BLaER1 (cell line): Measurements from ENCODE around the gene ARFIP2.

Source experiments
- H3K27ac ChIP-seq: shearing (Covaris generic); formaldehyde crosslinking; 2 replicates; pipeline ENCODE4 v1.8.1; 2022
- H3K27me3 ChIP-seq: shearing (Covaris generic); formaldehyde crosslinking; 2 replicates; pipeline ENCODE4 v1.8.1; 2022
- H3K36me3 ChIP-seq: shearing (Covaris generic); formaldehyde crosslinking; 2 replicates; pipeline ENCODE4 v1.8.1; 2022
- H3K4me1 ChIP-seq: shearing (Covaris generic); formaldehyde crosslinking; 2 replicates; pipeline ENCODE4 v1.8.1; 2022
- H3K4me2 ChIP-seq: shearing (Covaris generic); formaldehyde crosslinking; 2 replicates; pipeline ENCODE4 v1.8.1; 2022
- H3K4me3 ChIP-seq: shearing (Covaris generic); formaldehyde crosslinking; 2 replicates; pipeline ENCODE4 v1.8.1; 2022
- H3K9ac ChIP-seq: shearing (Covaris generic); formaldehyde crosslinking; 2 replicates; pipeline ENCODE4 v1.8.1; 2022
- H3K9me3 ChIP-seq: shearing (Covaris generic); formaldehyde crosslinking; 2 replicates; pipeline ENCODE4 v1.8.1; 2022
- H4K20me1 ChIP-seq: shearing (Covaris generic); formaldehyde crosslinking; 2 replicates; pipeline ENCODE4 v1.8.1; 2022
- Cebpa-rat ChIP-seq: shearing (Covaris generic); IDR thresholded peaks from 2 replicates; pipeline ENCODE4 v1.8.1; 2022

Gene ARFIP2

DNA sequence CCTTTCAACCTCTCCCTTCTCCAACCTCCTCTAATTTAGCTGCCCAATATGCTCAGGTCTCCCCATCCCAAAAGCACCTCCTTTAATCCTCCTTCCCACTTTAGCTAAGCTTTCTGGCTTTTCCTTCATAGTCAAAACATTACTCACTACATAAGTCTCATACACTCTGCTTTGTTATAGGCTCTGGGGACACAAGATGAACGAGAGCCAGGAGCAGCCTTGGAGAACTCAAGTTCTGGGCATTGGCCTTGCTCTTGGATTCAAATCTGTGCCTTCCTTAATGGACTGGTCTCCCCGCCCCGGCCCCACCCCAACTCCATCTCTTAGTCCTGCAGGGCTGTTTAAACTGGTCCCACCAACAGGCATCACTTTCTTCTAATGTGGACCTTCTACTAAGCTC, 28.9 kb downstream of the ARFIP2 start:
- no peaks in the 10 kb centered on the region for H3K4me1 ChIP-seq
- TF ChIP-seq Cebpa-rat, result no peak
- H3K4me3 ChIP-seq, result no peak overlapping the region
- no peak overlapping the region for H3K9ac ChIP-seq
- no peak overlapping the region for H3K4me2 ChIP-seq
- no peaks in the 10 kb centered on the region for H3K27me3 ChIP-seq
- H3K36me3 ChIP-seq, result peaks cover 81% of the 10 kb centered on the region
- no peaks in the 10 kb centered on the region for H3K9me3 ChIP-seq
- no peak overlapping the region for H3K27ac ChIP-seq
- no peaks in the 10 kb centered on the region for H4K20me1 ChIP-seq

GRCh38 chr11:6448574-6448973, 32.6 kb downstream of the ARFIP2 start:
- Histone ChIP-seq H3K4me2 (no peak overlapping the region), H3K4me1 (no peaks in the 10 kb centered on the region), H3K36me3 (peaks cover 45% of the 10 kb centered on the region), H3K9me3 (no peaks in the 10 kb centered on the region), H3K27ac (no peak overlapping the region), H3K9ac (no peak overlapping the region), H3K4me3 (no peak overlapping the region), H4K20me1 (no peaks in the 10 kb centered on the region), H3K27me3 (no peaks in the 10 kb centered on the region)
- TF ChIP-seq Cebpa-rat, result no peak

DNA sequence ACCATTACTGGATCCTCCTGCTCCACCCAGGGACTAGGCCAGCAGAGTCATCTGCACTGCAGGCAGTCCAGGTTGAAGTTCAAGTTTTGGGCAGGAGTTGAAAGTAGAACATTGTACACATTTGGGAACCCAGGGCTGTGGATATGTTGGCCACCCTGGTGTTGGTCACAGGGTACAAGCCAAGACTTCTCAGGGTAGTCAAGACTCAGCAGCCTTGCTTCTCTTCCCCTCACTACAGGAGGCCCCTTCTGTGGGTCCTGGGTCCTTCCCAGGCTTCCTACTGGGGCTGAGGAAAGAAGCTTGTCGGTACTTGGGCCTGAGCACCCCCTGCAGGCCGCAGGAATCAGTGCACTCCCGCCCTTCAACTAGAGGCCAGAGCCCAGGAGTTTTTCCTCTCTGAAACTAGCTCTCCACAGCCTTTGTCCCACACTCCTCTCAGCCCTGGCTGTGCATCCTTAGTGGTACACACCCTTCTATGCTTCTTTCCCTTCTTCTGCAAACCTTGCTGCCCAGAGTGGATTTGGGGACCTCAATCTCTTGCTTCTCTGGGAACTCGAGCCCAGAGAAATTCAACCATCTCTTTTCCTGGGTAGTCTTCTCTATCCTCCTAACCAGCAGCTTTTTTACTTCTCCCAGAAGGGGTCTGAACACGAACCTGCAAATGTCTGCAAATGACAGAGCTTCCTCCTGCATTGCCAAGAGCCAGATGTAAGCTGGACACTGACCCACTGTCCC, 37.7 kb downstream of the ARFIP2 start:
- no peak overlapping the region for H3K27ac ChIP-seq
- H4K20me1 ChIP-seq, result no peaks in the 10 kb centered on the region
- no peaks in the 10 kb centered on the region for H3K36me3 ChIP-seq
- no peaks in the 10 kb centered on the region for H3K9me3 ChIP-seq
- no peaks in the 10 kb centered on the region for H3K27me3 ChIP-seq
- H3K4me1 ChIP-seq, result peaks cover under 1% of the 10 kb centered on the region; the same call in 1 of the 2 replicates
- H3K9ac ChIP-seq, result no peak overlapping the region
- TF ChIP-seq Cebpa-rat, result no peak
- no peak overlapping the region for H3K4me2 ChIP-seq
- H3K4me3 ChIP-seq, result no peak overlapping the region

DNA sequence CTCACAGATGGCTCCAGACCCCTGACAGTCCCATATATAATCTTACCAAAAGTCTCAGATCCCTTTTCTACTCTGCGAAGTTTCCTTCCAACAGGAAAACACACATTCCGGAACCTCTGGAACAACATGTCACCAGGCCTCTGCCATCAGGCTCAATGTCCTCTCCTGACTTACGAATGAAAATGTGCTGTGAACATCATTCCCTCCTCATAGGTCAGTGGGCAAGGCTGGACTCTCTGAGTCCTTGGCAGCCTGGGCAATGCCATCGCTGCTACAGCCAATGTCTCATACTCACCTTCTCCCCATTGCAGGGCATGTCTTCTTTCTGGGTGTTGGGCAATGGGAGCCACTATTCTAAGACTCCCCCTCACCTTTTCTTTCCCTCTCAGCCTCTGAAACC, 38.7 kb downstream of the ARFIP2 start:
- Histone ChIP-seq H3K4me1 (peaks cover 10% of the 10 kb centered on the region), H3K36me3 (no peaks in the 10 kb centered on the region)
- no peak for TF ChIP-seq Cebpa-rat

GRCh38 chr11:6440906-6441358, 40.2 kb downstream of the ARFIP2 start, which contains the start of gene HPX:
HPX (minus strand) TSS chr11:6440987; CDS start chr11:6440963, 24 bp downstream.
- no peak for TF ChIP-seq Cebpa-rat
- no peaks in the 10 kb centered on the region for H3K27me3 ChIP-seq
- H4K20me1 ChIP-seq, result no peaks in the 10 kb centered on the region
- no peak within 1 kb of the TSS for H3K4me2 ChIP-seq
- no peaks in the 10 kb centered on the region for H3K36me3 ChIP-seq
- no peak within 1 kb of the TSS for H3K9ac ChIP-seq
- H3K4me1 ChIP-seq, result peaks cover 25% of the 10 kb centered on the region
- no peak within 1 kb of the TSS for H3K27ac ChIP-seq
- no peak within 1 kb of the TSS for H3K4me3 ChIP-seq
- H3K9me3 ChIP-seq, result no peaks in the 10 kb centered on the region; the same call in 1 of the 2 replicates

More for the DNA sequence above, 38.7 kb downstream of the ARFIP2 start:
- no peak overlapping the region for H3K27ac ChIP-seq
- H3K9me3 ChIP-seq, result no peaks in the 10 kb centered on the region
- H3K4me3 ChIP-seq, result no peak overlapping the region
- no peak overlapping the region for H3K9ac ChIP-seq
- no peaks in the 10 kb centered on the region for H3K27me3 ChIP-seq
- H3K4me2 ChIP-seq, result no peak overlapping the region
- H4K20me1 ChIP-seq, result no peaks in the 10 kb centered on the region

- no peak overlapping the region for H3K4me2 ChIP-seq
- H3K36me3 ChIP-seq, result no peaks in the 10 kb centered on the region
- no peaks in the 10 kb centered on the region for H3K27me3 ChIP-seq
- no peak overlapping the region for H3K4me3 ChIP-seq
- H3K9ac ChIP-seq, result no peak overlapping the region
- H3K27ac ChIP-seq, result no peak overlapping the region
- H3K4me1 ChIP-seq, result peaks cover 43% of the 10 kb centered on the region
- TF ChIP-seq Cebpa-rat, result no peak
- no peaks in the 10 kb centered on the region; the same call in 1 of the 2 replicates for H3K9me3 ChIP-seq
- no peaks in the 10 kb centered on the region for H4K20me1 ChIP-seq
These were observed 42.1 kb downstream of the ARFIP2 start for GRCh38 chr11:6438979-6439571.

DNA sequence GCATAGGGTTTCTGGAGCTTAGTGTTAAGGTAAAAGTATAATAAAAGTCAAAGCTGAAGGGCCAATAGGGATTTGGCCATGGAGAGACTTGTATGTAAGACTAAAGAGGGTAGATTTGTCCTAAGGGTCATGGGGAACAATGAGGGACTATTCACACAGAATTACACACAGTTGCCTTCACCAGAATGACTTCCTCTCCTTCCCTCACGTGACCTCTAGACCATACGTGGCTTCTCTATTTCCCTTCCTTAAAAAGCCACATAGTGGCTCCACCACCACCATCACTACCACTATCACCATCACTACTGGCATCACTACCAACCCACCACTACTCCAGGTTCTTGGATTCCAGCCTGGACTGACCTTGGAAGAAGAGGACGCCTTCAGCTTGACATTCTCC, 43.1 kb downstream of the ARFIP2 start:
- Histone ChIP-seq H3K4me1 (peaks cover 54% of the 10 kb centered on the region), H3K4me3 (no peak overlapping the region), H3K9me3 (no peaks in the 10 kb centered on the region; the same call in 1 of the 2 replicates), H3K4me2 (peak overlapping the region; percentile 23), H3K36me3 (no peaks in the 10 kb centered on the region), H3K27me3 (no peaks in the 10 kb centered on the region), H3K27ac (no peak overlapping the region), H4K20me1 (no peaks in the 10 kb centered on the region), H3K9ac (no peak overlapping the region)
- no peak for TF ChIP-seq Cebpa-rat

DNA sequence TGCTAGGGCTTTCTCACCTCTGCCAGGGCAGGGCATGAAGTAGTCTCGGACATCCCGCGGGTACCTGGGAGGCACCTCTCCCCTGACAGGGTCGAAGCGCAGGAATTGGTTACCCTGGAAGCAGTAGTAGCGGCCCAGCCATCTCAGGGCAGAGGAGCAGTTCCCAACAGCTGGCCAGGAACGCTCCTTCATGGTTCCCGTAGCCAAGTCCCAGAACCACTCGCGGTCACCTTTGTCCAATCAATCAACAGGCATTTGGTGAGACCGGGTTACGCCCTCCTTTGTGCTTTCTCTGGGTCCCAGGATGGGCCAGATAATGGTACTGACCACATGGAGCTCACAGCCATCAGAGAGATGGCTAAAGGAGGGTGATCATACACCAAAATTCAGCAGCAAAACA, 43.7 kb downstream of the ARFIP2 start:
- no peaks in the 10 kb centered on the region for H4K20me1 ChIP-seq
- H3K36me3 ChIP-seq, result no peaks in the 10 kb centered on the region
- no peaks in the 10 kb centered on the region; the same call in 1 of the 2 replicates for H3K9me3 ChIP-seq
- H3K27ac ChIP-seq, result no peak overlapping the region
- no peak overlapping the region for H3K4me3 ChIP-seq
- peak overlapping the region; percentile 23; the same call in 1 of the 2 replicates for H3K4me2 ChIP-seq
- no peaks in the 10 kb centered on the region for H3K27me3 ChIP-seq
- H3K4me1 ChIP-seq, result peaks cover 57% of the 10 kb centered on the region
- no peak overlapping the region for H3K9ac ChIP-seq
- TF ChIP-seq Cebpa-rat, result no peak

GRCh38 chr11:6433998-6434660, 47.0 kb downstream of the ARFIP2 start:
- Histone ChIP-seq H3K4me2 (peak overlapping the region; percentile 59), H3K9ac (no peak overlapping the region), H3K4me1 (peaks cover 57% of the 10 kb centered on the region), H3K27me3 (no peaks in the 10 kb centered on the region), H4K20me1 (no peaks in the 10 kb centered on the region), H3K36me3 (no peaks in the 10 kb centered on the region), H3K27ac (peak overlapping the region; percentile 25; the same call in 1 of the 2 replicates), H3K4me3 (no peak overlapping the region), H3K9me3 (no peaks in the 10 kb centered on the region; the same call in 1 of the 2 replicates)
- TF ChIP-seq Cebpa-rat, result no peak

GRCh38 chr11:6431861-6432260, 49.3 kb downstream of the ARFIP2 start:
- Histone ChIP-seq H3K36me3 (no peaks in the 10 kb centered on the region), H3K4me1 (peaks cover 42% of the 10 kb centered on the region), H4K20me1 (no peaks in the 10 kb centered on the region), H3K4me3 (no peak overlapping the region), H3K4me2 (no peak overlapping the region), H3K9ac (no peak overlapping the region), H3K27ac (no peak overlapping the region), H3K27me3 (no peaks in the 10 kb centered on the region), H3K9me3 (no peaks in the 10 kb centered on the region; the same call in 1 of the 2 replicates)
- TF ChIP-seq Cebpa-rat, result no peak
